ENCODE measurements around the gene EXOC3L1.

EXOC3L1 gene

DNA sequence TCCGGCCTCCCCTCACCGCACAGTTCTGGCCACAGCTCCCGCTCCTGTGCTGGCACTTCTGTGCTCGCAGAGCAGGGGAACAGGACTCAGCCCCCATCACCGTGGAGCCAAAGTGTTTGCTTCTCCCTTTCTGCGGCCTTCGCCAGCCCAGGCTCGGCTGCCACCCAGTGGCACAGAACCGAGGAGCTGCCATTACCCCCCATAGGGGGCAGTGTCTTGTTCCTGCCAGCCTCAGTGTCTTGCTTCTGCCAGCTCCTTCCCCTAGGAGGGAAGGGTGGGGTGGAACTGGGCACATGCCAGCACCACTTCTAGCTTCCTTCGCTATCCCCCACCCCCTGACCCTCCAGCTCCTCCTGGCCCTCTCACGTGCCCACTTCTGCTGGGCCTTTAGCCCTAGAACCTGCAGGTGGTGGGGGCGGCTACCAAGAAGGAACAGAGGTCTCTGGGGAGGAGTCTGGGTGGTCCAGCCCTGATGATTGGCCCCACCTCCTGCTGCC, 8.3 kb upstream of the EXOC3L1 start:
- peak; percentile 77 for DNase-seq (ENCODE audit: low spot score)

DNA sequence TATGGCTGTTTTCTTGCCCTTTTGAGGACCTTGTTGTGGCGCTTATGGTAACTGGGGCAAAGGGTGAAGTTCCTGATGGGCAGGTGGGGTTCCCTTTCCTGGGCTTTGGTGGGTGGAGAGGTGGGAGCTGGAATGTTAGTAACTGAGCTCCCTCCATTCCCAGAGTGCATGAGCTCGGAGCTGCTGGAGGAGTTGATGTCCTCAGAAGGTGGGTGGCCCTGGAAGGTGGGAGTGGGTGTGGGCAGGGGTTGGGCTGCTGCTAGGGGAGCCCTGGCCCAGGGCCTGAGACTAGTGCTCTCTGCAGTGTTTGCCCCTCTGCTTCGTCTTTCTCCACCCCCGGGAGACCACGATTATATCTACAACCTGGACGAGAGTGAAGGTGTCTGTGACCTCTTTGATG, 7.8 kb upstream of the EXOC3L1 start:
- DNase-seq (ENCODE audit: low spot score) = no peak

DNA sequence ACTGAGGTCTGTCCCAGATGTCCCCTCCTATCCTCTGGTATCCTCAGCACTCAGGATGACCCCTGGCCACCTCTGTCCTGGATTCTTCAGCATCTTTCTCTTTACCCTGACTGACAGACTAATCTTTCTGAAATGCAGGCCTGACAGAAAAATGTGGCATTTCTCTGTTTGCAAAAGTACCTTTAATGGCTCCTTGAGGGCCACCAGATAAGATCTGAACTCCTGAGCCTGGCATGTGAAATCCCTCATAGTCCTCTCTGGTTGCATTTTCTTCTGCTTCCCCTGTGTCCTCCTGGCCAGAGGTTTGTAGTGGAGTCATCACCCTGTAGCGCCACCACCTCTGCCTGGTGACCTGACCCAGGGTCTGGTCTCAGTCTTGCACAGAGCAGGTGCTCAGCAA, 6.9 kb upstream of the EXOC3L1 start:
- DNase-seq (ENCODE audit: low spot score) = no peak

DNA sequence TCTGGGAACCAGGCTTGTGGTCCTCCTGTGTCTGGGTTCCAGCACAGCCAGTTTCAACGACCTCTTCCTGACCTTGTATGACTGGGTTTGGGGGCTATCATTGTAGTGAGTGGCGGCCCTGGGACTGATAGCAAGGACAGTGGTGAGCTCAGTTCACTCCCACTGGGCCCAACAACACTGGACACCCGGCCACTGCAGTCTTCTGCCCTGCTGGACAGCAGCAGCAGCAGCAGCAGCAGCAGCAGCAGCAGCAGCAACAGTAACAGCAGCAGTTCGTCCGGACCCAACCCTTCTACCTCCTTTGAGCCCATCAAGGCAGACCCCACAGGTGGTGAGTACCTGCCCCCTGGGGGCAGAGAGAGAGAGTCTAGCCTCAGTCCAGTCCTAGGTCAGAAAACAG, 5.7 kb upstream of the EXOC3L1 start:
- DNase-seq (ENCODE audit: low spot score) = no peak

DNA sequence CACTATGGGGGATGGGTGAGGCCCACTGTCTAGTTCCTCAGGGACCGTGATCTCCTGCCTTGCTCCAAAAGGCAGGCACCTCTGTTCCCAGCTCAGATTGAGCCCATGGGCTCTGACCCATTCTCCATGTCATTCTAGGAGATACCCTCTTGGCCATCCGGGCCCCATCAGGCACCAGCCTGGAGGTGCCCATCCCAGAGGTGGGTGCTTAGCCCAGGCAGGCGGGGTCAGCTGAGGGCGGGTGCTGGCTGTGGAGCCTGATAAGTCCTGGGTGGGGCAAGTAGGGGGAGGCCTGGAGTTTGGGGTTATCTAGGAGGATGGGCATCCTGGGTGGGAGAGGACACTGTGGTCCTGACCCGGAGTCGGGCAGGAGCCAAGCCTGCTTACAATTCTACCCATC, 4.3 kb upstream of the EXOC3L1 start:
- DNase-seq (ENCODE audit: low spot score) = no peak

DNA sequence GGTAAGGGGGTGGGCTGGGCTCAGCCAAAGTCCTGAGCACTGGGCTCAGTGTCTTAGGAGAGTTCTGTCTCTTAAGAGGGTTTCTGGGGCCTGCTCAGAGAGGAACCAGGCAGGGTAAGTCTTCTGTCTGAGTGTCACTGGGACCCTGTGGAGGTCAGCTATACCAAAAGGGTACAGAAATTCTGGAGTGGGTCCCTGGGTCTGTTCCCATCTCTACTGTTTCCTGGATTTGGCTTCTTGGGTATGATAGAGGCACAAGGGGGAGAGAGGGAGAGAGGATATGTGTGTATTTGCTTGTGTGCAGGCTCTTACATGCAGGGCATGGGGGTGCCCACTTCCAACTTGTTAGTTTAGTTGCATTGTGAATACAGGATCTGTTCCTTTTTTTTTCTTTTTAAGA, 3.6 kb upstream of the EXOC3L1 start:
- DNase-seq (ENCODE audit: low spot score) = no peak

DNA sequence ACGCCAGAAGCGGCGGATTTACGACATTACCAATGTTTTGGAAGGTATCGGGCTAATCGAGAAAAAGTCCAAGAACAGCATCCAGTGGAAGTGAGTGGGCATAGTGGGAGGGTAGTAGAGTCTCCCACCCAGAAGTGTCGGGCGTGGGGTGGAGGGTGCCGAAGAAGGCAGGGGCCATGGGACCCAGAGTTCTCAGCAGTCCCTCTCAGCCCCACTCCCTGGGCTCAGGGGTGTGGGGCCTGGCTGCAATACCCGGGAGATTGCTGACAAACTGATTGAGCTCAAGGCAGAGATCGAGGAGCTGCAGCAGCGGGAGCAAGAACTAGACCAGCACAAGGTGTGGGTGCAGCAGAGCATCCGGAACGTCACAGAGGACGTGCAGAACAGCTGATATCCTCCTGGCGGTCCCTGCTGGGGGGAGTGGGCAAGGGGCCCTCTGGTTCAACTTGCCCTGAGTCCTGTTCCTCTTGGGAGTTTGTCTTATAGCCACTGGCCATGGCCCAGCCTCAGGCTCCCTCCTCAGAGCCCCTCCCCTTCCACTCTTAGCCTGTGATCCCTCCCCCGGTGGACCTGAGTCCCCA, 2.9 kb upstream of the EXOC3L1 start:
- no peak for DNase-seq (ENCODE audit: low spot score)

DNA sequence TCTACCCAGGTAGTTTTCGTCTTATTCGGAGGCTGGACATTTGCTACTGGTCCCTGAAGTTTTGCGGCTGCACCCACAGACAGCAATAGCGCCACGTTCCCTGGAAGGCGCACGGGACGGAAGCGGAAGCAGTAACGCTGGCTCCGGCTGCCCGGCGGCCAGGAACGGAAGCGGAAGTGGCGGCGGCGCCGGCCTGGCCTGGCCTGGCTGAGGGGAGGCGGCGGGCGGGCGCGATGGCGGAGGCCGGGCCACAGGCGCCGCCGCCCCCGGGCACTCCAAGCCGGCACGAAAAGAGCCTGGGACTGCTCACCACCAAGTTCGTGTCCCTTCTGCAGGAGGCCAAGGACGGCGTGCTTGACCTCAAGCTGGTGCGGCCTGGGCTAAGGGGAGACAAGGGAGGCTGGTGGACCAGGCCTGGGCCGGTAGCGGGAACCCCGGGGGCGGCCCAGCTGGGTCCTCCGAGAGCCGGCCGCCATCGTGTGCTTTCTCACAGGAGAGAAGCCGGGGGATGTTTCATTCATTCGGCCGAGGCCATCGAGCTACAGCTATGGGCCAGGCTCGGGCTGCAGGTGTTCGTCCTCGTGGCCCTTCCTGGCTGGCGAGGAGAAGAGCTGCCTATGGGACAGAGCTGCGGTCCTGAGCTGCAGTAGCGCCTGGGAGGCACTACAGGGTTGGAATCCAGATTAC, 2.2 kb upstream of the EXOC3L1 start, which contains the start of gene E2F4:
Gene E2F4, plus strand, starts transcription at position 161 of the 687 bp plus-strand sequence. Its CDS starts 73 bp downstream, at position 234.
- DNase-seq (ENCODE audit: low spot score) = peak; percentile 93

DNA sequence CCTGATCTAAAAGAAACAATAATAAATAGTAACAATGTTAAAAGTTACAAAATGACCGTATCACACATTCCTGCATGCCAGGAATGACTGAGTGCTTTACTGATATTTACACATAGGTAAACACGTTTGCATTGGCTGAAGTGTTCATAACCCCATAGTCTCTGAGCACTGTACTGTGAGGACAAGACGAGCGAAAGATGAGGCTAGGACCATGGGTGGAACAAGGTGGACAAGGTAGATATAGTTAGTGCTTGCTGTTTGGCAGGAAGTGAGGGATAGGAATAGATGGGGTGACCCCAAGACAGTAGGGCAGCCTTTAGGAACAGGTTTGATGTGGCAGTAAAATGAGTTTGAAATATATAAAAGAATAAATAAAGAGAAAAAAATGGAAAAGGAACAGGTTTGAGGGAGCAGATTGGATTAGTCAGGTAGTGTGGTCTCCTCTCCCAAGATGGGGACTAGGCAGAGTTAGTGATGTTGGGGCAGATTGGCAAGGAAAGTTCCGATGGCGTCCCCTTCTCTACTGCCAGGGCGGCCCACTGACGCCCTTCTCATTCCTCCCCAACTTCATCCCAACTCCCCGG, 1.6 kb upstream of the EXOC3L1 start:
- DNase-seq (ENCODE audit: low spot score) = no peak

DNA sequence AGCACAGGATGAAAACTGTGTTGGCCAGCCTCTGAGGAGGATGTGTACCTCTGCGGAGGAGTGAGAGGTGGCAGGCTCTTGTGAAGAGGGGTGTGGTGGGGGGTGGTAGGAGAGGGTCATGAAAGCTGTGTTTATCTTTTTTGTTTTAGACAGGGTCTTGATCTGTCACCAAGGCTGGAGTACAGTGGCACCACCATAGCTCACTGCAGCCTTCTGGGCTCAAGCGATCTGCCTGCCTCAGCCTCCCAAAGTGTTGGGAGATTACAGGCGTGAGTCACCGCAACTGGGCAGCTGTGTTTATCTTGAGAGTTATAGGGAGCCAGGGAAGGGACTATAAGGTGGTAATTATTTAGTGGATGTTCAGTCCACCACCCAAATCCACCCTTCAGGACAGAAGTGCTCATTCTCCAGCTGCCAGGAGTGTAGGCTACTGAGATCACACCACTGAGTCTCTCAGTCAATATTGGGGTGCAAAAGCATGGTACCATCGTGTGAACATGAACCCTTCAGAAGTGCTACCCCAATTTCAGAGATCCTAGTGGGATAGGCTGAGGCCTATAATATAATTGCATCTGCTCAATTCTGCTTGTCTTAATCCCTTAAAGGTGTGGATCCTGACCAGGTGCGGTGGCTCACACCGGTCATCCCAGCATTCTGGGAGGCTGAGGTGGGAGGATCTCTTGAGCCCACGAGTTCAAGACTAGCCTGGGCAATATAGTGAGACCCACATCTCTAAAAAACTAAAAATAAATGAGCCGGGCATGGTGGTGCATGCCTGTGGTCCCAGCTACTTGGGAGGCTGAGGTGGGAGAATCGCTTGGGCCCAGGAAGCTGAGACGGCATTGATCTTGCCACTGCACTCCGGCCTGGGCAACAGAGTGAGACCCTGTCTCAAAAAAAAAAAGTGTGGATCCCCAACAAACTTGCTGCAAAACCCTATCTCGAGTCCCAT, 788 bp upstream of the EXOC3L1 start:
- no peak for DNase-seq (ENCODE audit: low spot score)

DNA sequence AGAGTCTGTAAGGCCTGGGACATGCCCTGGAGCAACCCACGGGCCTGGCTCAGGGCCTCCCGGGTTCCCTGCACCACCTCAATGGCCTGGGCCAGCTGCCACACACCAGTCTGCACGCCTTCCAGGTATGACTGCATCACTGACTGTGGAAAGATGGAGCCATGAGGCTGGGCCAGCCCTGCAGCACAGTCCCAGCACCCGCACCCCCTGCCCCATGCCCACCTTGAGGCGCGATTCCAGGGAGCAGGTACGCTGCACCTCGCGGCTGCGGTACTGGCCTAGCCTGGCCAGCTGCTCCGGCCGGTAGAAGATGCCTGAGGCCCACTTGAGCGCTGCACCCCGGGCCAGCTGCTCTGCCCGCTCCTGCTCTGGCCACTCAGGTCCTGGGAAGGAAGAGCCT, 1.1 kb downstream of the EXOC3L1 start:
- DNase-seq (ENCODE audit: low spot score) = no peak

DNA sequence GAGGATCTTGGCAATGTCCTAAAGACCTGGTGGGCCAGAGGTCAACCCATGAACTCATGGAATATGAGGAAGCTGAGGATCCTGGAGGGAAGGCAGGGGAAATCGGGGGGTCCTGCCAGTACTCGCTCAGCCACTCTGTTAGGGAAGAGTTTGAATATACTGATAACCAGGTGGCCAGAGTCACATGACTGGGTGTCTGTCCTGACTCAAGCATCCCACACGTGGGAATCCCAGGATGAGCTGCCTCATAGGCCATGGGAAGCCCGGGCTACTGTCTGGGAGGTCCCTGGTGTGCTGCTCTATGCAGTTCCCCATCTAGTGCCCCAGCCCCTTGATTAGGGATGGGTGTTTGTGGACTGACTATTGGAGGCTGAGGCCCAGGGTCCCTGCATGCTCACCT, 1.6 kb downstream of the EXOC3L1 start:
- no peak for DNase-seq (ENCODE audit: low spot score)

DNA sequence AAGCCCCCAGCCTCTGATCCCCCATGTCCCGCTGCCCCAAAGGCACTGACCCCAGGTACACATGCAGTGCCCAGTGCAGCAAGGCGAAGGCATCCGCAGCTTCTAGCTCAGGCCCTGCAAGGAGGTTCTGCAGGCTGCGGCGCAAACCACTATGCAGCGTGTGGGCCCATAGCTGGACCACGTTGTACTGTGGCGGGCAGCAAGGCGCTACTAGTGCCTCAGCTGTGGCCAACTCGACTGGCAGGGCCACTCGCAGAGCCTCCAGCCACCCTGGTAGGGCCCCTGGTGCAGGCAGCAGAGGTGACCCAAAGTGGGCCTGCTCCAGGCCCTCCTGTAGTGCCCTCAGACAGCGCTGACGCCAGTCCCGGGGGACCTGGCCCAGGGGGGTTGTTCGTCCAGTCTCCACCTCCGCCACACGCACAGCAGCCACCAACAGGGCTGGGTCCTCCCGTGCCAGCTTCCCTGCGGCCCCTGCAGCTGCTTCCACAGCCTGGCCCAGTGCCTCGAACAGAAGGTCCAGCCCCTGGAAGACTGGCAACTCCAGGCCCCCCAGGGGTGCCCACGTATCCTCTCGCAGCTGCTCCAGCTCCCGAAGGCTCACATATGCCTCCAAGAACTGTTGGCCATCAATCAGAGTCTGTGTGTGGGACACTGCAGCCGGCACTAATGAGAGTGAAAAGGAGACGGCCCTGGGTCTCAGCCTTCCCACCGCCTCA, 2.6 kb downstream of the EXOC3L1 start:
- no peak for DNase-seq (ENCODE audit: low spot score)

DNA sequence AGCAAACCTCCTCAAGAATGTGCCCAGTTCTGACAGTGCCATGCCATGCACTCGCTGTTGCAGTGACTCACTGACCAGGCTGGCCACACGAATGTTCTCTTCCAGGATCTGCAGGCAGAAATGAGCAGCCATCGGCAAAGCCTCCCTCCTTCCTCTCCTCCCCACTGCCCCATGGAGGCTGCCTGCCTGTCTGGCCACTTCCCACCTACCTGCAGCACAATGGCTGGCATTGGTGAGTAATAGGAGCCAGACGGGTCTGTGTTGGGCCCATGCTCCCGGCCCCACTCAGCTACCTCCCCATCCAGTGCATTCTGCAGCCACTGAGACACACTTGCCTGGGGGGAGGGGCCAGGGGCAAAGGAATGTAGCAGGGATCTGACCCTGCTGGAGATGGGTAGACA, 3.4 kb downstream of the EXOC3L1 start:
- DNase-seq (ENCODE audit: low spot score) = peak; percentile 93

DNA sequence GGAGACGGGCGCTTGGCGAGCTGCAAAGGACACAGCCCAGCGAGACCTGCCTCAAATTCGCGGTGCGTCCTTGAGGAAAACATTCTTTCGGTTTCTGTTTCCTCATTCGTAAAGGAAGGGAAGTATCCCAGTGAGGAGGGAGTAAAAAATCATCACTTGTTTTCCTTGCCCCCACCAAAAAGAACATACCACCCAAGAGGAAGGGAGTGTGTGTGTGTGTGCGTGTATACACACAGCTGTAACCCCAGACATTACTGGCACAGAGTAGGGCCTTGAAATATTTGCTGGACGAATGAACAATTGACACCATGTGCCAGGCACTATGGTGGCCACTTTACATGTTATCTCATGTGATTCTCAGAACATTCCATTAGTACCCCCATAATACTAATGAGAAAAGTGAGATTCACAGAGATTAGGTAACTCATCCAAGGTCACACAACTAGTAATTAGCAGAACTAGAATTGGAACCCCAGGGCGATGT, 4.2 kb downstream of the EXOC3L1 start:
- no peak for DNase-seq (ENCODE audit: low spot score)

DNA sequence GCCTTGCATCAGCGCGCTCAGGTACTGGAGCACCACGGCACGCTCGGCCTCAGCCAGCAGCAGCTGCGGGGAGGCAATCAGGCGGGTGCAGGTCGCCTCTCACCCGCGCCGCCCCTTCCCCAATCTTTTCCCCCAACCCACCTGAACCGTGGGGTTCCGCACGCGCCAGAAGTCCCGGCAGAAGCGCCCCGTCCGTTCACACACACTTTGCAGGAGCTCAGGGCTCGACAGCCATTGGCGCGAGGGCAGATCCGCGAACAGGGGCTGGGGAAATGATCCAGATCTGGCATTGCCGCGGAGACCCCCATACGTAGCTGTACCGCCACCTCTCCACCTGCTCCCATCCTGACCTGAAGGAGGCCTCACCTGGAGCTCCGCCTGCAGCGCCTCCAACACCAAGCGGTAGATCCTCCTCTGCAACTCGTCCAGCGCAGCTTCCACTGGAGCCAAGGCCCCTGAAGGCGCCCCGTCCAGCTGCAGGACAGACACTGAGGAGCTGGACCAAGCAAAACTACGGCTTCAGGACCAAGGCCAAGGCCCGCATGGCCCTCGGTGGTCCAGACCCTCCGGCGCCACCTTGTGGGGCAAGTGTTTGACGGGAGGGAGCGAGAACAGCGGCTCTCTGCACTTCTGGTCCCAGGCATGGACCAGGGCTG, 4.8 kb downstream of the EXOC3L1 start:
- peak; percentile 90 for DNase-seq (ENCODE audit: low spot score)

DNA sequence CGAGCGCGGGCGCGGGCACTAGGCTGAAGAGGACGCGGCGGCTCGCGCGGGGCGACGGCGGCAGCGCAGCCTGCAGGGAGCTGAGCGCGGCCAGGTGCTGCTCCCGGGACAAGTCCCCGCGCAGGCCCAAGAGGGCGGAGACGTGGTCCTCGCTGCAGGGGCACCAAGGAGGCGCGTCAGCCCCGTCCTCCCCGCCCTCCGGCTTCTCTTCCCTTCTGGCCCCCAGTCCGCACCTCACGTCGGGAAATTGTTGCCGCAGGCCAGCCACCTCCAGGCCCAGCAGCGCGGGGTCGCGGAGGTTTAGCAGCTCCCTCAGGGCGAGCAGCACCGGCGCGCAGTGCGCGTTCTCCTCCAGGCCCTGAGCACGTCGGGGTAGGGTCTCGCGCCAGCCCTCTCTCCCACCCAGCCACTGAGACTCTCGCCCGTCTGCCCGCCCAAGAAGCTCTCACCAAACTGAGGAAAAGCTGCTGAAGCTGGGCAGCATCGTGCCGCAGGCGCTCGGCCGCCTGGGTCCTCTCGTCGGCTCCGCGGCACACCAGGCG, 5.4 kb downstream of the EXOC3L1 start:
- no peak for DNase-seq (ENCODE audit: low spot score)

DNA sequence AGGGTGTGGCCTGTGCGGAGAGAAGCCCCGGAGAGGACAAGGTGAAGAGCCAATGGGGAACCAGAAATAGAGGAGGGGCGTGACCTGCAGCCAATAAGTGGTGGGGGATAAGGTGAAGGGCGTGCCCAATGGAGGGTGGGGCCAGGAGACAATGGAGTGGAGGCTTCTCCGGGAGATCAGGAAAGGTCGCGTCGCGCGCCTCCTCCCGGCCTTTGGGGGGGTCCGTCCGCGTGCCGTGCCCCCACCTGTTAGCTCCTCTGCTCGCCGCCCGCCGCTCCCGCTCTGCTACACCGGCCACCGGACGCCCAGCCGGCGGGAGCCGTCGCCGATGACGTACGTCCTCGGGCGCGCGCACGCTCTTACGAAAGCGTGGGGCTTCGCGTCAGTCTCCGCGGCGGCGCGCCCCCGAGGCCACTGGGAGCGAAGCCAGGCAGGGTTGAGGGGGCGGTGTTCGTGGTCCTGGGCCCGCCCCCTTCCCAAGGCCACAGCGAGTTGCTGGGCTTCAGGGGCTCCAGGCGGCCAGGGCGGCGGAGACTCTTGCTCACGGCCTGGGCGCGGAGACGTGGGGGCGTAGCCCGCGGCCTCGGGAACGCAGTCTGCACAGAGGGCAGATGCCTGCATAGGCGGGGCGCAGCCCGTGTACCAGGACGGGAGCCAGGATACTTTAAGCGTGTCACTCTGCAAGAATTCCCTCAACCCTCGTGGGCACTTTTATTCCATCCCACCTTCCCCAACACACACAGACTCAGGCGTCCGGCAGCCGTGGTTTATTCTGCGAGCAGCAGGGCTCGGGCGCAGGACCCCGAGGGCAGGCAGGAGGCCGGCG, 6.1 kb downstream of the EXOC3L1 start, which contains the start of gene MATCAP1:
Gene MATCAP1, minus strand, starts transcription at position 337 of the 826 bp plus-strand sequence. CDS start 3,353 bp downstream, outside the sequence.
- peak; percentile 98 for DNase-seq (ENCODE audit: low spot score)

DNA sequence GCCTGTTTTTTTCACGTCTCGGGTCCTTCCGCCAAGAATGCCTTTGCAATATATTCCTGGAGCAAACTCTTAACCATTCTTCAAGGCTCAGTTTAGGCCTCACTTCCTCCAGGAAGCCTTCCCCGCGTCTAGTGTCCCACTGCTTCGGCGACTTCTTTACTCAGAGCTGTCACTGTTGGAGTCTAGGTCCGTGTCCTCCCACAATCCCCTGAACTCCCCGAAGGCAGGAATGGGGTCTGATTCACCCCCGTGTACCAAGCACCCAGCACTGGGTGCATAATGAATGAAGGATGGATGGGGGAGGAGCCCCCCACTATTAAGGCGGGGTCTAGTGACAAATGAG, 6.7 kb downstream of the EXOC3L1 start:
- DNase-seq (ENCODE audit: low spot score) = no peak

DNA sequence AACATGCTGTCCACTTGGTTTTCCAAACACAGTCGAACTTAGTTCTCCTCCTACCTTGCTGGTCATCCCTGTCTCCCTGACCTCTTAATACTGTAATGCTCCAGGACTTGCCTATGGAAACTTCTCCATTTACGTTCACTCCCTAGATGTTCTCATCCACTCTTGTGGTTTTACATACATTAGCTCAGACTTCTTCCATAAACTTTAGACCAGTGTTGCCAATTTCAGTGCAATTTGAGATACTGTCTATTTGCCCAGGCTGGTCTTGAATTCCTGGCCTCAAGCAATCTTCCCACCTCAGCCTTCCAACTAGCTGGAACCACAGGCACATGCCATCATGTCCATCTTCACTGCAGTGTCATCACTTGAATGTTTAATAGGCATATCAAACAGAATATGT, 7.6 kb downstream of the EXOC3L1 start:
- DNase-seq (ENCODE audit: low spot score) = no peak
